Measurements from ENCODE around the gene ZNF831.

DNA sequence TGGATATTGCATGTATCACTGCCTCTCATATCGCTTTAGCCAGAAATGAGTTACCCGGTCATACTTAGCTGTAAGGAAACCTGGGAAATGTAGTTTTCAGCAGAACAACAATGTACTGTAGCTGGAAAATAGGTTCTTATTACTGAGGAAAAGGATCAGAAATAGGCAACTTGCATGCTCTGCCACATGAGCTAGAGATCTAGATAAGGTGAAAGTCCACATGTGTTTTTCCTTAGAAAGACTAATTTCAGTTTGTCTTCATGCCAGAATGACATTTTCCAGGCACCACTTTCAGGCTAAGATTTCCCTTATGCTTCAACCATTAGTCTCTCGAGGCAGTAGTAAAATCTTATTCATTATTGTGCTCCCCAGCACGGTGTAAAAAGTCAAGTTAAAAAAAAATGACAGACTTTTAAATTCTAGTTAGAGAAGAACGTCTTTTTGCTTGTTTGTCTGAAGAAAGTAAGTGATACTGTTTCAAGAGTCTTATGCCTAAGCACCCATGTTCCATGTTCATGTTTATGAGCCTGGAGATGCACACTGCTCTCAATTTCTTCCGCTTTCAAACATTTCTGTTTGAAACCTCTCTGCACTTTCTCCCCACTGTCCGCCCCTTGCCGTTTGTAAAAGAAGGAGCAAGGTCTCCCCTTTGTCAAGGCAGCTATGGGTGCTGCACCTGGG is 67.6 kb downstream of the ZNF831 start:
- TF ChIP-seq POLR2AphosphoS5 (IDR thresholded peaks at IDR 0.05; ENCODE audit: low read length) = no peak
- no peak for TF ChIP-seq STAT3 (IDR thresholded peaks at IDR 0.05; ENCODE audit: low read depth, low read length)
- TF ChIP-seq, protein P1, sequence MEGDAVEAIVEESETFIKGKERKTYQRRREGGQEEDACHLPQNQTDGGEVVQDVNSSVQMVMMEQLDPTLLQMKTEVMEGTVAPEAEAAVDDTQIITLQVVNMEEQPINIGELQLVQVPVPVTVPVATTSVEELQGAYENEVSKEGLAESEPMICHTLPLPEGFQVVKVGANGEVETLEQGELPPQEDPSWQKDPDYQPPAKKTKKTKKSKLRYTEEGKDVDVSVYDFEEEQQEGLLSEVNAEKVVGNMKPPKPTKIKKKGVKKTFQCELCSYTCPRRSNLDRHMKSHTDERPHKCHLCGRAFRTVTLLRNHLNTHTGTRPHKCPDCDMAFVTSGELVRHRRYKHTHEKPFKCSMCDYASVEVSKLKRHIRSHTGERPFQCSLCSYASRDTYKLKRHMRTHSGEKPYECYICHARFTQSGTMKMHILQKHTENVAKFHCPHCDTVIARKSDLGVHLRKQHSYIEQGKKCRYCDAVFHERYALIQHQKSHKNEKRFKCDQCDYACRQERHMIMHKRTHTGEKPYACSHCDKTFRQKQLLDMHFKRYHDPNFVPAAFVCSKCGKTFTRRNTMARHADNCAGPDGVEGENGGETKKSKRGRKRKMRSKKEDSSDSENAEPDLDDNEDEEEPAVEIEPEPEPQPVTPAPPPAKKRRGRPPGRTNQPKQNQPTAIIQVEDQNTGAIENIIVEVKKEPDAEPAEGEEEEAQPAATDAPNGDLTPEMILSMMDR (IDR thresholded peaks at IDR 0.05 in 2 of 3, conservative IDR thresholded peaks at IDR 0.05 in 1 of 3; ENCODE audit: control insufficient read depth in 2 of 3, extremely low read depth in 1 of 3, insufficient read depth in 1 of 3, low read depth in 3 of 3, low read length in 3 of 3) = no peak
- TF ChIP-seq SP1 (IDR thresholded peaks at IDR 0.05; ENCODE audit: low read depth, low read length) = no peak

Data from GM12878 (cell line).